Right atrium auricular region (tissue), 2 donors: Measurements from ENCODE around the gene TMEM59L. TPM values are rescaled to one million over a fixed set of nuclear protein-coding genes. Genes with fewer than 3 reads are reported as not detected.

Experiments
- DNase-seq: peaks from one replicate; pipeline ENCODE4 v3.0.0-alpha.2; 2019; ENCODE audit warnings: low spot score
- H3K27ac ChIP-seq, 2 donors: fragments of 200-600 bp; sonication (generic); 1 replicate in 1 of 2; 2 replicates in 1 of 2; pipeline ENCODE4 v1.5.1; 2016 to 2019
- H3K27me3 ChIP-seq, 2 donors: fragments of 200-600 bp; sonication (generic); one replicate each; pipeline versions ENCODE4 v1.5.1 to v1.6.0; 2017 to 2019
- H3K36me3 ChIP-seq: fragments of 200-600 bp; sonication (generic); one replicate; pipeline ENCODE4 v1.5.1; 2016
- H3K4me1 ChIP-seq, 2 donors: fragments of 200-600 bp; sonication (generic); one replicate each; pipeline versions ENCODE4 v1.5.1 to v1.6.0; 2017 to 2019
- H3K4me3 ChIP-seq, 2 donors: fragments of 200-600 bp; sonication (generic); 1 replicate in 1 of 2; 2 replicates in 1 of 2; pipeline ENCODE4 v1.5.1; 2017 to 2019; ENCODE audit warnings: mild to moderate bottlenecking in 1 of 2, moderate library complexity in 1 of 2
- H3K9me3 ChIP-seq, 2 donors: fragments of 200-600 bp; sonication (generic); one replicate each; pipeline ENCODE4 v1.5.1; 2019
- CTCF ChIP-seq, 2 donors: fragments of 200-600 bp; sonication (generic); IDR thresholded peaks; one replicate each; pipeline ENCODE4 v1.5.1; 2019; ENCODE audit warnings: antibody characterized with exemption in 2 of 2
- total RNA-seq, 2 donors: library from RNA; depleted of rRNA; stranded (reverse); fragments of >200 nt; gene quantifications; one replicate each; pipeline ENCODE4 v1.1.0, GENCODE V29; 2016

TMEM59L gene
- total RNA-seq, 2 donors from 2014 or later, result 2.2 to 3.0 TPM

- H3K4me1 ChIP-seq, result peaks cover 0 to 69% of the 10 kb centered on the region in 2 donors
These were observed 46.8 kb downstream of the TMEM59L start for GRCh38 chr19:18659281-18660050.

GRCh38 chr19:18660051-18660910 lies 47.6 kb downstream of the TMEM59L start:
- no peak for TF ChIP-seq CTCF (IDR thresholded peaks at IDR 0.05)
- Histone ChIP-seq H3K4me1 (peaks cover 0 to 70% of the 10 kb centered on the region in 2 donors), H3K27me3 (no peaks in the 10 kb centered on the region), H3K36me3 (no peaks in the 10 kb centered on the region), H3K9me3 (no peaks in the 10 kb centered on the region), H3K4me3 (peak overlapping the region in 1 of 2 donors; percentile 13), H3K27ac (peak overlapping the region; percentile 83 to 94)
- DNase-seq, result peak; percentile 97

More at GRCh38 chr19:18659281-18660050, 46.8 kb downstream of the TMEM59L start:
- TF ChIP-seq CTCF (IDR thresholded peaks at IDR 0.05), result no peak
- H3K4me3 ChIP-seq, result peak overlapping the region in 1 of 2 donors; percentile 13
- peak overlapping the region; percentile 83 to 94 for H3K27ac ChIP-seq
- DNase-seq, result peak; percentile 85
- H3K9me3 ChIP-seq, result no peaks in the 10 kb centered on the region
- no peaks in the 10 kb centered on the region for H3K36me3 ChIP-seq
- no peaks in the 10 kb centered on the region for H3K27me3 ChIP-seq

GRCh38 chr19:18660939-18661670 lies 48.4 kb downstream of the TMEM59L start:
- Histone ChIP-seq H3K27ac (peak overlapping the region; percentile 83 to 94), H3K36me3 (no peaks in the 10 kb centered on the region), H3K4me1 (peaks cover 0 to 75% of the 10 kb centered on the region in 2 donors), H3K27me3 (no peaks in the 10 kb centered on the region), H3K4me3 (no peak overlapping the region), H3K9me3 (no peaks in the 10 kb centered on the region)
- TF ChIP-seq CTCF (IDR thresholded peaks at IDR 0.05), result no peak
- DNase-seq, result no peak

- Histone ChIP-seq H3K27ac (peak overlapping the region; percentile 21 to 35), H3K4me3 (no peak overlapping the region), H3K9me3 (no peaks in the 10 kb centered on the region), H3K36me3 (peaks cover 7% of the 10 kb centered on the region), H3K4me1 (peaks cover 0 to 60% of the 10 kb centered on the region in 2 donors), H3K27me3 (no peaks in the 10 kb centered on the region)
- TF ChIP-seq CTCF (IDR thresholded peaks at IDR 0.05), result no peak
- DNase-seq, result no peak
These were observed 50.5 kb downstream of the TMEM59L start for GRCh38 chr19:18662972-18663732.
